Neural progenitor cell (in vitro differentiated cells): Measurements from ENCODE around the gene PRPH2.

Experiments used
- EZH2 ChIP-seq: fragments of 200-600 bp; sonication (generic); IDR thresholded peaks from 2 replicates; pipeline ENCODE4 v1.6.1; 2017; ENCODE audit warnings: antibody characterized with exemption, mild to moderate bottlenecking, moderate library complexity
- TF ChIP-seq, protein P1 (sequence below): fragments of 200-600 bp; sonication (generic); IDR thresholded peaks from 2 replicates; pipeline ENCODE4 v1.5.1; 2017; ENCODE audit warnings: antibody characterized with exemption, mild to moderate bottlenecking

DNA sequence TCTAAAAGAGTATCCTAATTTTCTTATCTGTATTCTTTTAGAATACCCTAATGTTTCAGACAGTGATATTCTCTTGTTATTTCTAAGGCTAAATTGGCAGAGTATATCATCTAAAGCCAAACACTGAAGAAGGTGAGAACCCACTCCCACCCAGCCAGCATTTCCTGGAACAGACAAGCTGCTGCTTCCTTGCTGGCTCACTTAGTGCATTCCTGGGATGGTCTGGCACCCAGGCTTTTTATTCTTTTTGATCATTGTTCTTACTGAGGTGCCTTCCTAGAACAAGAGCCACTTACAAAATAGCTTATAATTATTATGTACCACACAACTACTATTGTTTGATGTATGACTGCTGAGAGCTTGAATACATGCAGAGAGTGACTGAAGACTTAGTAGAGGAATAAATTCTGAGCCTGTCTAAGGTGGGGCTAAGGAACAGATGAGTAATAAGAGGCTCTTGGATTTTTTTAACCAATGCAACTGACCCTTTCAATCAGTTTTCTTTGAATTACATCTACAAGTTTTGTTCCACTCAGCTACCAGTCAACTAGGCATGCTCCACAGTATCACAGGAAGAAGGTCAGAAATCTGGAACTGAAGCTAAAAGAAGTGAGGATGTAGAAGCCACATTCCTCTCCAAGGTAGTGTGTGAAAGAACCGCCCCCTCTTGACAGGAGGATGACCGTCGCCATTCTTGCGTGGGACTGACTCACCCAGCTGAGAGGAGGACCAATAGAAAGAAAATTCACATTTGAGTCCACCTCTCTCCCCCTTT lies 30.1 kb downstream of the PRPH2 start:
- TF ChIP-seq, protein P1, sequence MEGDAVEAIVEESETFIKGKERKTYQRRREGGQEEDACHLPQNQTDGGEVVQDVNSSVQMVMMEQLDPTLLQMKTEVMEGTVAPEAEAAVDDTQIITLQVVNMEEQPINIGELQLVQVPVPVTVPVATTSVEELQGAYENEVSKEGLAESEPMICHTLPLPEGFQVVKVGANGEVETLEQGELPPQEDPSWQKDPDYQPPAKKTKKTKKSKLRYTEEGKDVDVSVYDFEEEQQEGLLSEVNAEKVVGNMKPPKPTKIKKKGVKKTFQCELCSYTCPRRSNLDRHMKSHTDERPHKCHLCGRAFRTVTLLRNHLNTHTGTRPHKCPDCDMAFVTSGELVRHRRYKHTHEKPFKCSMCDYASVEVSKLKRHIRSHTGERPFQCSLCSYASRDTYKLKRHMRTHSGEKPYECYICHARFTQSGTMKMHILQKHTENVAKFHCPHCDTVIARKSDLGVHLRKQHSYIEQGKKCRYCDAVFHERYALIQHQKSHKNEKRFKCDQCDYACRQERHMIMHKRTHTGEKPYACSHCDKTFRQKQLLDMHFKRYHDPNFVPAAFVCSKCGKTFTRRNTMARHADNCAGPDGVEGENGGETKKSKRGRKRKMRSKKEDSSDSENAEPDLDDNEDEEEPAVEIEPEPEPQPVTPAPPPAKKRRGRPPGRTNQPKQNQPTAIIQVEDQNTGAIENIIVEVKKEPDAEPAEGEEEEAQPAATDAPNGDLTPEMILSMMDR, result no peak
- TF ChIP-seq EZH2, result no peak
